CD4-positive, alpha-beta T cell (primary cell): ENCODE results near the gene BLMH. TPM values are rescaled to one million over a fixed set of nuclear protein-coding genes. Genes with fewer than 3 reads are reported as not detected.

Experiments
- ATAC-seq: fragments of 200-7000 bp; cut with Tn5 transposase; one replicate; pipeline ENCODE4 v1.10.0; 2022; ENCODE audit warnings: mild to moderate bottlenecking; ENCODE audit not compliant: poor library complexity
- CTCF ChIA-PET: fragments of 350-600 bp; sonication (Branson Sonifier 250); formaldehyde crosslinking; loops from one replicate; lab custom pipeline; 2021; ENCODE audit warnings: antibody characterized with exemption, inconsistent platforms; lab: Charles Lee
- POLR2A ChIA-PET: fragments of 350-600 bp; sonication (Branson Sonifier 250); formaldehyde crosslinking; loops from one replicate; lab custom pipeline; 2021; ENCODE audit warnings: antibody characterized with exemption, inconsistent platforms; lab: Charles Lee
- DNase-seq, 14 experiments: peaks; one replicate each; pipeline ENCODE4 v3.0.0-alpha.2; 2013 to 2020; ENCODE audit warnings: mixed read lengths in 2 of 14
- H3K27ac ChIP-seq, 2 donors: one replicate each; pipeline versions ENCODE4 v1.5.1 to v1.7.0; 2013; ENCODE audit warnings: low read length in 2 of 2, low read depth in 1 of 2, mild to moderate bottlenecking in 1 of 2
- H3K27me3 ChIP-seq, 2 experiments: 1 replicate in 1 of 2; 2 replicates in 1 of 2; pipeline versions ENCODE4 v1.6.1 to v1.7.0; 2013; ENCODE audit warnings: low read length in 2 of 2, control low read depth in 1 of 2, mild to moderate bottlenecking in 1 of 2, moderate library complexity in 1 of 2; ENCODE audit not compliant: insufficient read depth in 2 of 2, control insufficient read depth in 1 of 2
- H3K36me3 ChIP-seq: one replicate; pipeline ENCODE4 v1.6.1; 2013; ENCODE audit warnings: low read length, control low read depth; ENCODE audit not compliant: insufficient read depth
- H3K4me1 ChIP-seq: one replicate; pipeline ENCODE4 v1.6.1; 2013; ENCODE audit warnings: low read length, control low read depth; ENCODE audit not compliant: insufficient read depth
- H3K4me3 ChIP-seq: one replicate; pipeline ENCODE4 v1.5.1; 2013; ENCODE audit warnings: mild to moderate bottlenecking, low read length, moderate library complexity
- H3K9me3 ChIP-seq, 2 experiments: 1 replicate in 1 of 2; 2 replicates in 1 of 2; pipeline versions ENCODE4 v1.6.1 to v1.7.0; 2013; ENCODE audit warnings: low read length in 2 of 2, mild to moderate bottlenecking in 2 of 2, control low read depth in 1 of 2, moderate library complexity in 1 of 2; ENCODE audit not compliant: control insufficient read depth in 1 of 2, insufficient read depth in 1 of 2
- H3K27ac Mint-ChIP-seq: one replicate; pipeline ENCODE4 v1.8.0; 2020; ENCODE audit warnings: mixed read lengths
- H3K27me3 Mint-ChIP-seq: one replicate; pipeline ENCODE4 v1.8.0; 2021; ENCODE audit warnings: mixed read lengths
- H3K36me3 Mint-ChIP-seq: one replicate; pipeline ENCODE4 v1.8.0; 2021; ENCODE audit warnings: low read depth, mixed read lengths
- H3K4me1 Mint-ChIP-seq: one replicate; pipeline ENCODE4 v1.8.0; 2021; ENCODE audit warnings: low read depth, mixed read lengths
- H3K4me3 Mint-ChIP-seq: one replicate; pipeline ENCODE4 v1.8.0; 2020; ENCODE audit warnings: mild to moderate bottlenecking, mixed read lengths
- H3K9me3 Mint-ChIP-seq: one replicate; pipeline ENCODE4 v1.8.0; 2020; ENCODE audit warnings: mixed read lengths
- CTCF ChIP-seq: fragments of 200-600 bp; IDR thresholded peaks from one replicate; pipeline ENCODE4 v1.8.0; 2022; ENCODE audit warnings: antibody characterized with exemption, mild to moderate bottlenecking
- intact Hi-C, 2 experiments: fragments of 100-400 bp; cut with DNase I in 1 of 2; cut with micrococcal nuclease in 1 of 2; formaldehyde crosslinking; loops; one replicate each; pipeline versions ENCODE4 v1.15.1 to v1.9.0; 2023 to 2025; cut with DNase I, micrococcal nuclease
- total RNA-seq, 174 experiments: library from RNA in 2 of 174; stranded (reverse) in 2 of 174; gene quantifications; one replicate each; pipeline ENCODE4 v1.2.3 and lab custom pipeline; 2021 to 2026

The BLMH gene
- total RNA-seq, 2 experiments from 2014 or later: 32.9 to 36.5 TPM

GRCh38 chr17:30274887-30275286 lies 16.9 kb downstream of the BLMH start:
- H3K36me3 ChIP-seq: peaks cover 61% of the 10 kb centered on the region
- H3K27ac ChIP-seq: no peak overlapping the region
- Mint-ChIP-seq H3K9me3 (no peaks in the 10 kb centered on the region), H3K4me3 (no peak overlapping the region), H3K36me3 (peaks cover 88% of the 10 kb centered on the region), H3K27ac (no peak overlapping the region), H3K4me1 (no peaks in the 10 kb centered on the region), H3K27me3 (no peaks in the 10 kb centered on the region)
- ChIA-PET POLR2A (interaction anchor here (0.7 kb wide), 1 partner anchor 19 kb away, joined by 3 read pairs; no protein-coding TSS in a partner anchor), CTCF (interaction anchor here (2.2 kb wide), 1 partner anchor 62 kb away, joined by 9 read pairs; no protein-coding TSS in a partner anchor)
- DNase-seq (no peak), ATAC-seq (no peak)
- H3K4me1 ChIP-seq: no peaks in the 10 kb centered on the region
- H3K27me3 ChIP-seq: no peaks in the 10 kb centered on the region
- intact Hi-C loops: loop anchor here (5.0 kb wide), 3 partner anchors 62 to 173 kb away; no protein-coding TSS in a partner anchor
- no peaks in the 10 kb centered on the region for H3K9me3 ChIP-seq
- TF ChIP-seq CTCF: no peak
- no peak overlapping the region for H3K4me3 ChIP-seq

- no peak overlapping the region for H3K4me3 ChIP-seq
- Mint-ChIP-seq H3K4me3 (no peak overlapping the region), H3K4me1 (no peaks in the 10 kb centered on the region), H3K9me3 (no peaks in the 10 kb centered on the region), H3K27me3 (no peaks in the 10 kb centered on the region), H3K27ac (no peak overlapping the region), H3K36me3 (peaks cover 81% of the 10 kb centered on the region)
- no peak overlapping the region for H3K27ac ChIP-seq
- H3K9me3 ChIP-seq: no peaks in the 10 kb centered on the region
- no peak for TF ChIP-seq CTCF
- ChIA-PET CTCF (interaction anchor here (2.2 kb wide), 1 partner anchor 63 kb away, joined by 9 read pairs; no protein-coding TSS in a partner anchor), POLR2A (no interaction called here)
- no peak for ATAC-seq
- H3K36me3 ChIP-seq: peaks cover 61% of the 10 kb centered on the region
- intact Hi-C loops: no loop called here
- no peaks in the 10 kb centered on the region for H3K4me1 ChIP-seq
- DNase-seq: no peak
- H3K27me3 ChIP-seq: no peaks in the 10 kb centered on the region
These were observed 18.4 kb downstream of the BLMH start for GRCh38 chr17:30273373-30273772.

GRCh38 chr17:30271102-30271501 lies 20.6 kb downstream of the BLMH start:
- intact Hi-C loops: no loop called here
- no peaks in the 10 kb centered on the region for H3K27me3 Mint-ChIP-seq
- Histone ChIP-seq H3K36me3 (peaks cover 72% of the 10 kb centered on the region), H3K27ac (no peak overlapping the region), H3K9me3 (no peaks in the 10 kb centered on the region), H3K27me3 (no peaks in the 10 kb centered on the region), H3K4me1 (no peaks in the 10 kb centered on the region), H3K4me3 (no peak overlapping the region)
- no peaks in the 10 kb centered on the region for H3K9me3 Mint-ChIP-seq
- ChIA-PET CTCF (no interaction called here), POLR2A (interaction anchor here (1.7 kb wide), 1 partner anchor 21 kb away, joined by 4 read pairs; the partner anchor contains the start of gene BLMH)
- no peaks in the 10 kb centered on the region for H3K4me1 Mint-ChIP-seq
- H3K4me3 Mint-ChIP-seq: no peak overlapping the region
- no peak overlapping the region for H3K27ac Mint-ChIP-seq
- ATAC-seq (no peak), DNase-seq (no peak)
- TF ChIP-seq CTCF: no peak
- peaks cover 82% of the 10 kb centered on the region for H3K36me3 Mint-ChIP-seq
